ENCODE data around the gene GTF3C1.
"Not testable (repeated sequence)": the region's sequence is repeated elsewhere in the genome, so short reads cannot be mapped to it uniquely, and the experiment has no call there.

The GTF3C1 gene

GRCh38 chr16:27549746-27550581 is at the start of gene GTF3C1, which contains the start of gene KATNIP:
Gene GTF3C1 (minus strand): TSS chr16:27549913. CDS start chr16:27549890, 23 bp downstream.
Gene KATNIP (plus strand): TSS chr16:27550144. CDS start chr16:27550171, 27 bp downstream.
- DNase-seq: peak; percentile 81

GRCh38 chr16:27598931-27599565 is 49.3 kb upstream of the GTF3C1 start:
- DNase-seq: no peak

GRCh38 chr16:27598220-27598619 is 48.5 kb upstream of the GTF3C1 start:
- DNase-seq: no peak

- DNase-seq: no peak
Measured at GRCh38 chr16:27597361-27597760, 47.6 kb upstream of the GTF3C1 start.

GRCh38 chr16:27596411-27596810 is 46.7 kb upstream of the GTF3C1 start:
- no peak for DNase-seq

- DNase-seq: no peak
Measured at GRCh38 chr16:27595993-27596392, 46.3 kb upstream of the GTF3C1 start.

- DNase-seq: no peak
Measured at GRCh38 chr16:27595475-27595874, 45.8 kb upstream of the GTF3C1 start.

GRCh38 chr16:27591837-27592236 is 42.1 kb upstream of the GTF3C1 start:
- no peak for DNase-seq

- no peak for DNase-seq
Measured at GRCh38 chr16:27588057-27588456, 38.3 kb upstream of the GTF3C1 start.

- no peak for DNase-seq
Measured at GRCh38 chr16:27586711-27587110, 37.0 kb upstream of the GTF3C1 start.

GRCh38 chr16:27585200-27585599 is 35.5 kb upstream of the GTF3C1 start:
- DNase-seq: no peak

GRCh38 chr16:27583634-27584033 is 33.9 kb upstream of the GTF3C1 start:
- DNase-seq: no peak

GRCh38 chr16:27582883-27583282 is 33.2 kb upstream of the GTF3C1 start:
- DNase-seq: no peak

- DNase-seq: no peak
Measured at GRCh38 chr16:27579087-27579980, 29.6 kb upstream of the GTF3C1 start.

- no peak for DNase-seq
Measured at GRCh38 chr16:27576729-27577128, 27.0 kb upstream of the GTF3C1 start.

- DNase-seq: no peak
Measured at GRCh38 chr16:27572711-27573110, 23.0 kb upstream of the GTF3C1 start.

GRCh38 chr16:27571433-27572326 is 22.0 kb upstream of the GTF3C1 start:
- no peak for DNase-seq

GRCh38 chr16:27570986-27571385 is 21.3 kb upstream of the GTF3C1 start:
- not testable (repeated sequence) for DNase-seq

GRCh38 chr16:27568077-27568476 is 18.4 kb upstream of the GTF3C1 start:
- no peak for DNase-seq

- DNase-seq: peak in 1 of 2 experiments; percentile 29
Measured at GRCh38 chr16:27566417-27566816, 16.7 kb upstream of the GTF3C1 start.

GRCh38 chr16:27564224-27564623 is 14.5 kb upstream of the GTF3C1 start:
- no peak for DNase-seq

- DNase-seq: no peak
Measured at GRCh38 chr16:27561216-27561615, 11.5 kb upstream of the GTF3C1 start.
